Measurements from ENCODE around the gene UBP1.

DNA sequence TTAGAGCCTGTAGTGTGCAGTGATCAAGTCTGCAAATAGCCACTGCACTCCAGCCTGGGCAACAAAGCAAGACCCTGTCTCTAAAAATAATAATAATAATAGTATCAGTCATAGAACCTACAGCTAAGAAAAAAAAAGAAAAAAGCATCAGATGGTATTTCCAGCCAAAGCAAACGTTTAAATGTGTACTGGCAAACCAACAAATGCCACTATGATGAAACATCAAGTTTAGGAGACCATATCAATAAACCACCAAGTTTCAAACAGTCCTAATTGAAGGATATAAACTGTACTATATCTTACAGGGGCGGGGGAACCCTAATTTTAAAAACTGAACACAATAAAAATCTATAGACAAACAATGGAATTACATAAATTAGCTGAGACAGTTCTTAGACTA is 6.4 kb downstream of the UBP1 start:
- TF ChIP-seq CTCF (IDR thresholded peaks at IDR 0.05) (no peak), POLR2A (IDR thresholded peaks at IDR 0.05) (no peak)
